Measurements from ENCODE around the gene HAS3. TPM values are rescaled to one million over a fixed set of nuclear protein-coding genes. Genes with fewer than 3 reads are reported as not detected.

The HAS3 gene
- total and polyA plus RNA-seq, 9 donors: 0.83 to 3.2 (median 1.8) TPM

DNA sequence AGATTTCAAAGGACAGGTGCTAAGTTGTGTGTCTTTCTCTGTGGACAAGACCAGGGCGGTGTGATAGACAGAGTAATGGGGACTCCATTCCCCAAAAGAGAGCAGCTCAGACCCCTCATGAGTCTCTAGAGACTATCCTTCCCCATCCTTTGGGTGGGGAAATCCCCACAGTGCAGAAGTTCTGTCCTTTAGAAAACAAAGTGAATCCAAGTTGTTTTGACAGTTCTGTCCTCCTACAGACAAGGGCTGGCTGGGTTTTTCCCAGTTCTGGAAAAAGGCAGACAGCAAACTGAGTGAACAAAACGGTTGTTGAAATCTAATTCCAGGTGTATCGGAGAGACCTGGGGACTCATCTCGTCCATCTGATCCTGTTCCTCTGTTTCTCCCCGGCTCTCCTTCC is 11.0 kb upstream of the HAS3 start:
- no peak overlapping the region for H3K4me3 ChIP-seq

DNA sequence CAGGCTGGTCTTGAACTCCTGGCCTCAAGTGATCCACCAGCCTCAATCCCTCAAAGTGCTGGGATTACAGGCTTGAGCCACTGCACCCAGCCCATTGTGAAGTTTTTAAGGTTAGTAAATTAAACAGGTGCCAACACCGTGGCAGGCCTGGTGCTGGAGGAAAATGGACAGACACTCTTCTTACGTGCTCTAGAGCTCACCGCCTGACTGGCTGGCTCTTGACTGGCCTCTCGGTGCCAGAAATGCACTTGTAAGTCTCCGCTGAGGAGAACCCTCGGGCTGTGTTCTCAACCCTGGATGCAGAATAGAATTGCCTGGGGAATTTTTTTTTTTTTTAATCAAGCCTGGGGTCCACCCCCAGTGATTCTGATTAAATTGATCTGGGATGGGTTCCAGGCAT is 10.3 kb upstream of the HAS3 start:
- no peak for DNase-seq
- Histone ChIP-seq H3K36me3 (no peaks in the 10 kb centered on the region), H3K4me3 (no peak overlapping the region), H3K9me3 (no peaks in the 10 kb centered on the region), H3K4me1 (ENCODE audit: insufficient read depth) (no peaks in the 10 kb centered on the region), H3K27ac (no peak overlapping the region), H3K27me3 (no peaks in the 10 kb centered on the region)
- 89 to 93% (median 92%) methylated on average over 6 of the region's 6 CpGs for WGBS, 3 donors
- TF ChIP-seq EP300 (IDR thresholded peaks at IDR 0.05) (no peak), POLR2A (IDR thresholded peaks at IDR 0.05) (no peak)
- TF ChIP-seq, protein P1, sequence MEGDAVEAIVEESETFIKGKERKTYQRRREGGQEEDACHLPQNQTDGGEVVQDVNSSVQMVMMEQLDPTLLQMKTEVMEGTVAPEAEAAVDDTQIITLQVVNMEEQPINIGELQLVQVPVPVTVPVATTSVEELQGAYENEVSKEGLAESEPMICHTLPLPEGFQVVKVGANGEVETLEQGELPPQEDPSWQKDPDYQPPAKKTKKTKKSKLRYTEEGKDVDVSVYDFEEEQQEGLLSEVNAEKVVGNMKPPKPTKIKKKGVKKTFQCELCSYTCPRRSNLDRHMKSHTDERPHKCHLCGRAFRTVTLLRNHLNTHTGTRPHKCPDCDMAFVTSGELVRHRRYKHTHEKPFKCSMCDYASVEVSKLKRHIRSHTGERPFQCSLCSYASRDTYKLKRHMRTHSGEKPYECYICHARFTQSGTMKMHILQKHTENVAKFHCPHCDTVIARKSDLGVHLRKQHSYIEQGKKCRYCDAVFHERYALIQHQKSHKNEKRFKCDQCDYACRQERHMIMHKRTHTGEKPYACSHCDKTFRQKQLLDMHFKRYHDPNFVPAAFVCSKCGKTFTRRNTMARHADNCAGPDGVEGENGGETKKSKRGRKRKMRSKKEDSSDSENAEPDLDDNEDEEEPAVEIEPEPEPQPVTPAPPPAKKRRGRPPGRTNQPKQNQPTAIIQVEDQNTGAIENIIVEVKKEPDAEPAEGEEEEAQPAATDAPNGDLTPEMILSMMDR (IDR thresholded peaks at IDR 0.05): no peak
- intact Hi-C loops (cut with DNase I): no loop called here

More for the DNA sequence above, 11.0 kb upstream of the HAS3 start:
- TF ChIP-seq POLR2A (IDR thresholded peaks at IDR 0.05): no peak
- no peak for TF ChIP-seq EP300 (IDR thresholded peaks at IDR 0.05)
- TF ChIP-seq, protein P1 (IDR thresholded peaks at IDR 0.05): no peak
- intact Hi-C loops (cut with DNase I): no loop called here
- Histone ChIP-seq H3K36me3 (no peaks in the 10 kb centered on the region), H3K4me1 (ENCODE audit: insufficient read depth) (no peaks in the 10 kb centered on the region), H3K9me3 (no peaks in the 10 kb centered on the region), H3K27me3 (no peaks in the 10 kb centered on the region), H3K27ac (no peak overlapping the region)
- no peak for DNase-seq
- WGBS, 3 donors: 63 to 69% (median 69%) methylated on average over 5 of the region's 5 CpGs

DNA sequence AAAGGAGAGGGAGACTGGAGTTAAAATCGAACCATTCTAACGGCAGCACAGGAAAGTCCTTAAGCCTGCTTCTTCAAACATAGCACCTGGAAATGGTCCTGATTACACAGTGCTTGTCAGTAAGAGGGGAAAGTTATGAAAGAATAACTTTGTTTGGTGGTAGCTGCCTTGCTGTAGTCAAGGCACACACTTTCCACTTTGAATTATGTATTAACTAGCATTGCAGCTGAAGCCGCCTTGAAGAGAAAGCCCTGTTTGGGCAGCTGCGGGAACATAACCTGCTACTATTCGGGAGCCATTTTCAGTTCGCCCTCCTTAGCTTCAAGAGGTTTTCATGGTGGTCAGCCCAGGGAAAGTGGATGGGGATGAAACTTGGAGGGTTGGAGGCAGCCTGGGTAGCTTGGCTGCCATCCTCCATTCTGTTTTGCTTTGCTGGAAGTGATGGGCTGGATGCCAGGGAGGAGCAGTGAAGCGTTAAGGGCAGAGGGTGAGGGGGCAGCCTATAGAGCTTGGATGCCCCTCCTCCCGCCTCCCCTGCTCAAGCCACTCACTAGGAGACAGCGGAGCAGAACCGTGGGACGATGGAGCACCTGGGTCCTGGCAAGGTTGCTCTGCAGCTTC is 5.3 kb upstream of the HAS3 start:
- Histone ChIP-seq H3K36me3 (no peaks in the 10 kb centered on the region), H3K4me1 (ENCODE audit: insufficient read depth) (no peaks in the 10 kb centered on the region), H3K9me3 (no peaks in the 10 kb centered on the region), H3K27me3 (no peaks in the 10 kb centered on the region), H3K27ac (no peak overlapping the region), H3K4me3 (no peak overlapping the region)
- intact Hi-C loops (cut with DNase I): loop anchor here in 1 of 4 donors (10.0 kb wide), 1 partner anchor 125 kb away; no protein-coding TSS in a partner anchor
- 53 to 68% (median 61%) methylated on average over 11 of the region's 11 CpGs for WGBS, 3 donors
- no peak for DNase-seq
- no peak for TF ChIP-seq POLR2A (IDR thresholded peaks at IDR 0.05)

DNA sequence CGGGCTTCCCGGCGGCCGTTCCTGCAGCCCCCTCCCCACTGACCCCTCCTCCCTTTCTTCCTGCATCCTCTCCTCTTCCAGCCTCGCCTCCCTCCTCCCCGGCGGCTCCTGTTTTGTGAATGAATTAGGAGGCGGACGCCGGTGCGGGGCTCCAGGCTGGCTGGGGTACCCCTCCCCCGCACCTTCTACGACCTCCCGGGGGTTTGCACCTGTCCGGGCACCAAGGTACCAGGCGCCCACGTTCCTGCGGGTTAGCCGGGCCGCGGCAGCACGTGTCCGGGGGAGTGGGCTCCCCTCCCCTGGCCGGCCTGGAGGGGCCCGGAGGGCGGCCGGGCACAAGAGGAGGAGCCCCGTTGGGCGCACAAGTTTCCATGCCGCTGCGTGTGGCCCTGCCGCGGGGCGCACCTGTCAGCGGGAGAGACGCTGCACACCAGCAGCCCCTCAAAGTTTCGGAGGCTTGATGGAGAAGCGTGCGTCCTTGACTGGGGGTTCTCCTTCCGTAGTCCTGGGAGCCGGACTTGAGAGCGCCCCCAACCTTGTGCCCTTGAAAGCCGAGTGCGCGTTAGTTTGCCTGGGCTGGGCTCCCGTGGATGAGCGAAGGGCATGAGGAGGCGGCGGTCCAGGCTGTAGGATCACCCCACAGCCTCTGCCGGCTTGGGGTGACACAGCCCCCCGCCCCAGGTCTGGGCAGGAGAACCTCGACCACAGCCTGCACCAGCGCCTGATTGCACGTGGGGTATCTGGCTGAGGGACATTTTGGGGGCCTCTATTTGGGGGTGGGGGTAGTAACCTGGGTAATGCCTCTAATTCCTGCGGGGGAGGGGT is 1.2 kb downstream of the HAS3 start:
- Histone ChIP-seq H3K9me3 (no peaks in the 10 kb centered on the region), H3K27ac (no peak overlapping the region), H3K4me3 (peak overlapping the region; percentile 40), H3K36me3 (no peaks in the 10 kb centered on the region), H3K4me1 (ENCODE audit: insufficient read depth) (peaks cover 12% of the 10 kb centered on the region), H3K27me3 (no peaks in the 10 kb centered on the region)
- TF ChIP-seq, protein P1 (IDR thresholded peaks at IDR 0.05): no peak
- TF ChIP-seq POLR2A (IDR thresholded peaks at IDR 0.05) (no peak), EP300 (IDR thresholded peaks at IDR 0.05) (no peak)
- intact Hi-C loops (cut with DNase I): loop anchor here in 2 of 4 donors (5.0 to 10.0 kb wide), 2 partner anchors 132 to 259 kb away; no protein-coding TSS in a partner anchor
- peak in 1 of 5 donors; percentile 33 for DNase-seq
- WGBS, 3 donors: 1 to 2% (median 1%) methylated on average over 50 to 55 of the region's 55 CpGs
